ENCODE data around the gene MSH5. TPM values are rescaled to one million over a fixed set of nuclear protein-coding genes. Genes with fewer than 3 reads are reported as not detected.

Gene MSH5
- total and polyA plus RNA-seq, 9 of the 15 experiments (the other 6 are each of a cell fraction or from before 2014, with no cell fraction given), result 12.5 to 104 (median 46.6) TPM

DNA sequence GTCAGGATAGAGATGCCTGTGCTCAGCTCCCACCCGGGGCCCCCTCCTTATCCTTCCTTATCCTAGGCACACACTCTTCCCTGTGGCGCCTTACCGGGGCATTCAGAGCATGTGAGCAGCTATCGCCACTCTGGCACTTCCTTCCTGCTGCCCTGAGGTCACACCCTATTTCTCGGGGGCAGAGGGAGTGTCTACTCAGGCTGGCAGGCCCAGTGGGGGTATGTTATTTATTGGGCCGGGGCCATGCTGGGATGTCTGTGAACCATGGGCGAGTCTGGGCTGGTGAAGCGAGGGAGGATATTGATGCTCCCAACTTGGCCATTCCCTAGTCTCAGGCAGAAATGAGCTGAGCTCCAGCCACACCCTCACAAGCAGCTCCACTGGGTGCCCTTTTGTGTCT, 28.6 kb upstream of the MSH5 start (continued):
- TF ChIP-seq, protein P1, sequence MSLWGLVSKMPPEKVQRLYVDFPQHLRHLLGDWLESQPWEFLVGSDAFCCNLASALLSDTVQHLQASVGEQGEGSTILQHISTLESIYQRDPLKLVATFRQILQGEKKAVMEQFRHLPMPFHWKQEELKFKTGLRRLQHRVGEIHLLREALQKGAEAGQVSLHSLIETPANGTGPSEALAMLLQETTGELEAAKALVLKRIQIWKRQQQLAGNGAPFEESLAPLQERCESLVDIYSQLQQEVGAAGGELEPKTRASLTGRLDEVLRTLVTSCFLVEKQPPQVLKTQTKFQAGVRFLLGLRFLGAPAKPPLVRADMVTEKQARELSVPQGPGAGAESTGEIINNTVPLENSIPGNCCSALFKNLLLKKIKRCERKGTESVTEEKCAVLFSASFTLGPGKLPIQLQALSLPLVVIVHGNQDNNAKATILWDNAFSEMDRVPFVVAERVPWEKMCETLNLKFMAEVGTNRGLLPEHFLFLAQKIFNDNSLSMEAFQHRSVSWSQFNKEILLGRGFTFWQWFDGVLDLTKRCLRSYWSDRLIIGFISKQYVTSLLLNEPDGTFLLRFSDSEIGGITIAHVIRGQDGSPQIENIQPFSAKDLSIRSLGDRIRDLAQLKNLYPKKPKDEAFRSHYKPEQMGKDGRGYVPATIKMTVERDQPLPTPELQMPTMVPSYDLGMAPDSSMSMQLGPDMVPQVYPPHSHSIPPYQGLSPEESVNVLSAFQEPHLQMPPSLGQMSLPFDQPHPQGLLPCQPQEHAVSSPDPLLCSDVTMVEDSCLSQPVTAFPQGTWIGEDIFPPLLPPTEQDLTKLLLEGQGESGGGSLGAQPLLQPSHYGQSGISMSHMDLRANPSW (CRISPR knock-in tag; IDR thresholded peaks at IDR 0.05), result no peak
- TF ChIP-seq, protein P2, sequence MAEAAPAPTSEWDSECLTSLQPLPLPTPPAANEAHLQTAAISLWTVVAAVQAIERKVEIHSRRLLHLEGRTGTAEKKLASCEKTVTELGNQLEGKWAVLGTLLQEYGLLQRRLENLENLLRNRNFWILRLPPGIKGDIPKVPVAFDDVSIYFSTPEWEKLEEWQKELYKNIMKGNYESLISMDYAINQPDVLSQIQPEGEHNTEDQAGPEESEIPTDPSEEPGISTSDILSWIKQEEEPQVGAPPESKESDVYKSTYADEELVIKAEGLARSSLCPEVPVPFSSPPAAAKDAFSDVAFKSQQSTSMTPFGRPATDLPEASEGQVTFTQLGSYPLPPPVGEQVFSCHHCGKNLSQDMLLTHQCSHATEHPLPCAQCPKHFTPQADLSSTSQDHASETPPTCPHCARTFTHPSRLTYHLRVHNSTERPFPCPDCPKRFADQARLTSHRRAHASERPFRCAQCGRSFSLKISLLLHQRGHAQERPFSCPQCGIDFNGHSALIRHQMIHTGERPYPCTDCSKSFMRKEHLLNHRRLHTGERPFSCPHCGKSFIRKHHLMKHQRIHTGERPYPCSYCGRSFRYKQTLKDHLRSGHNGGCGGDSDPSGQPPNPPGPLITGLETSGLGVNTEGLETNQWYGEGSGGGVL (CRISPR knock-in tag; IDR thresholded peaks at IDR 0.05), result no peak
- TF ChIP-seq SRF (CRISPR knock-in tag; IDR thresholded peaks at IDR 0.05) (no peak), SAP30 (IDR thresholded peaks at IDR 0.05; ENCODE audit: borderline replicate concordance, insufficient read depth, low read depth, low read length, poor library complexity, severe bottlenecking) (no peak), SPI1 (IDR thresholded peaks at IDR 0.05; ENCODE audit: borderline replicate concordance, low read depth, low read length) (peak; percentile 56; the same call in 1 of the 2 replicates), ETS2 (tag; IDR thresholded peaks at IDR 0.05; ENCODE audit: borderline replicate concordance, poor library complexity, severe bottlenecking) (no peak), ZBTB7A (IDR thresholded peaks at IDR 0.05; ENCODE audit: borderline replicate concordance, control insufficient read depth, low read depth, low read length) (0 out of 2 replicates have a peak, but pooled peaks have one; percentile 26), NFE2 (IDR thresholded peaks at IDR 0.05; ENCODE audit: low read depth) (no peak), ETV1 (tag; conservative IDR thresholded peaks at IDR 0.05; ENCODE audit: low read depth) (peak; percentile 36; the same call in 1 of the 2 replicates), ZNF347 (CRISPR knock-in tag; IDR thresholded peaks at IDR 0.05; ENCODE audit: low read depth) (no peak), ZNF239 (CRISPR knock-in tag; IDR thresholded peaks at IDR 0.05) (no peak), ZNF75A (CRISPR knock-in tag; IDR thresholded peaks at IDR 0.05) (no peak), CBFA2T2 (conservative IDR thresholded peaks at IDR 0.05) (0 out of 2 replicates have a peak, but pooled peaks have one; percentile 31), ZNF146 (CRISPR knock-in tag; IDR thresholded peaks at IDR 0.05; ENCODE audit: unreplicated experiment) (no peak)
- TF ChIP-seq, protein P3, sequence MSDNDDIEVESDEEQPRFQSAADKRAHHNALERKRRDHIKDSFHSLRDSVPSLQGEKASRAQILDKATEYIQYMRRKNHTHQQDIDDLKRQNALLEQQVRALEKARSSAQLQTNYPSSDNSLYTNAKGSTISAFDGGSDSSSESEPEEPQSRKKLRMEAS (CRISPR knock-in tag; IDR thresholded peaks at IDR 0.05), result no peak
